OCI-M2 (cell line): ENCODE results near the gene CCDC169.

Experiments used
- DNase-seq: peaks from one replicate; lab custom pipeline; 2025; ENCODE audit not compliant: unreplicated experiment; lab: John Stamatoyannopoulos, UW

The CCDC169 gene

DNA sequence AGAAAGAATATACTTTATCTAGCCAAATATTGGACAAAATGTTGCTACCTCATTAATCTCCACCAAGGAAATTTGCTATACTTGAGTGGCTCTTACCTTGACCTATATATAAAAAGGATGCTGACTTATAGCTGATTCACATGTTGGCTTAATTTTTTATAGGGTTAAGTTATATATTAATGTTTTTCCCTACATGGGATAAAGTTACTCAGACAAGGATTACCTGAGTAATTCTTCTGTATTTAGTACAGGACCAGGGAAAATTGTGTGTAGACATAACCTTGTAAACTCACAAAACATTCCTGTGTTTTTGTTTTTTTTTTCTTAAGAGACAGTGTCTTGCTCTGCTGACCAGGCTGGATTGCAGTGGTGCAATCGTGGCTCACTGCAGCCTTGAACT is 52.6 kb downstream of the CCDC169 start:
- no peak for DNase-seq

DNA sequence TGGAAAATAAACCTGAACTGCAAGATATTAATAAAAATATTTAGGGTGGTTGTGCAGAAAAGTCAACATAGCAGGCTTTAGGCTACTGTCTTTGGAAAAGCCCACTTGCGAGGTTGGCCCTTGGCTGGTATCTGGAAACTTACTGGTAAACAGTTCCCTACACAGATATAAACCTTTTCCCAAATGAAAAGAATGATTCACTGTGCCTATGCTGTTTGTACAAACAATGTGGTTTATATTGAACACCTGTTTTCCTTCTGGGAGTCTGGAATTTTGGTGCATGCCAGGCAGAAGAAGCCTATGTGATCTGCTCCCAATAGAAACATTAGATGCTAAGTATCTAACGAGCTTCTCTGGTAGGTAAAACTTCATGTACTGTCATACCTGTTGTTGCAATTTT is 53.5 kb downstream of the CCDC169 start:
- DNase-seq = no peak

GRCh38 chr13:36242761-36243160 is 54.9 kb downstream of the CCDC169 start:
- DNase-seq = no peak

DNA sequence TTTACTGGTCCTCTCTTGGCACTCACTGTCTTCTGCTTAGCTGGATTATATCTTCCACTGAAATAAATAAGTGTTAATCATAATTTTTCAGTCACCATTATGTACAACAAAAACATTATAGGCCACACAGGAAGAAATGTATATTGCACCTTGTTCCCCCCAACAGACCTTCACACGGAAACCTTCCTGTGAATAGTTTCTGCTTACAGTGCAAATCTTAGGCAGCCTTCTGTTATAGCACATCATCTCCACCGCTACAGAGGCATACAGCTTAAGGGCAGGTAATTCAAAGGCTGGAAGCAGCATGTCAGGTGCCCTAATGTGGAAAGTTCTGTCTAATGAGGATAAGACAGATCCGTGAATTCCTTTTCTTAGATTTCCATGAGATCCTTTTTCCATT is 66.4 kb downstream of the CCDC169 start:
- DNase-seq = no peak

GRCh38 chr13:36224730-36225129 is 72.9 kb downstream of the CCDC169 start:
- no peak for DNase-seq

GRCh38 chr13:36219883-36220282 is 77.7 kb downstream of the CCDC169 start:
- DNase-seq = no peak

GRCh38 chr13:36217456-36217855 is 80.2 kb downstream of the CCDC169 start:
- DNase-seq = no peak

DNA sequence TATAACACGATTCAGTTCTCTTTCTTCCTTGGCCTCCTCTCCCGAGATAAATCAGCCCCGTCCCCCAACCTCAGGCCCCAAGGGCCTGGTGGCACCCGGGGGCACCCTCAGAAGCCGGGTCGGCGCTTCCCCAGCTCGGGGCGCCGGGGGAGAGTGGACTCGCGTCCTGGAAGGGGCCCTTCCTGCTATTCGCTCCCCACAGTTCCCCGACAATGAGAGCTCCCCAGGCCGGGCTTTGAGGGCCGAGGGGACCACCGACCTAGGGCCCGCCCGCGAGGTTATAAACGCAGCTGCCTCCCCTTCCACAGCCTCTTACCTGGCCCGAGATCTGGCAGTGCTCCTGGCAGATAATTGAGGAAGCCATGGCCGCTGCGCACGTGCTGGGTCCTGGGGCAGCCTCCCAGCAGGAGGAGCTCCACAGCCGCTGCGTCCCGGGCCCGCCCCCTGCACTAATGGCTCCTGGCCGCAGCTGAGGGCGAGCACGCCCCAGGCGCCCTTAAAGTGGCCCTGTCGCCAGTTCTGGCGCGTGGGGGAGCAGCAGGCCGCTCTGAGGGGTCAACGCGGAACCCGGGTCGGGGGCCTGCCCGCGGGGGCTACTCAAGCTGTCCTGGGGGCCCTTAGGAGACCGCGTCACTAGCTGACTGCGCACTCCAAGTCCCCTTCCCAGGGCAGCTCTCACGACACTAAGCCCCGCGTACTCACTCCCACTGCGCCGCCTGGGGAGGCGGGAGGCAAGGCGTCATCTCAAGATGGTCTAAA is 83.3 kb downstream of the CCDC169 start, which contains the start of gene SOHLH2:
TSS of gene SOHLH2 (minus strand) at position 394 of the 759 bp plus-strand sequence. CDS start at position 364, 30 bp downstream.
- DNase-seq = no peak

DNA sequence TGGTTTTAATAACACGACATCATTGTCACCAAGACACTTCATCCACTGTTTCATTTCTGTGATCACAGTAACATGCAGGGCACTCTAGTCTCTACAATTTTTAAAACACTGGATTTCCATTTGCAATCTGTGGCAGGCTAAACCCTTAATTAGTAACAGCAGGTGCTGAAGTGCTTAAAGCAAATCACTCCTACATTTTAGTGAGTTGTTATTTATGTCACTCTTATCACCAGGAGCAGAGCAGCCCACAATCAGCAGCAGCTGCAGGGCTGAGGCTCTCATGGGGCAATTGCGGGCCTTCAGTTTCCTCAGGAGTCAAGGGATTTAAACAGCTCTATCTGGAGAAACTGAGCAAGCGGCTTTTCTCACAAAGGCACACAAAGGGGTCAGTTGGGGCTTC is 84.8 kb downstream of the CCDC169 start:
- DNase-seq = no peak

- DNase-seq = no peak
Measured at GRCh38 chr13:36211567-36211966, 86.0 kb downstream of the CCDC169 start.

GRCh38 chr13:36210738-36211137 is 86.9 kb downstream of the CCDC169 start:
- no peak for DNase-seq

GRCh38 chr13:36207672-36208071 is 89.9 kb downstream of the CCDC169 start:
- DNase-seq = no peak

DNA sequence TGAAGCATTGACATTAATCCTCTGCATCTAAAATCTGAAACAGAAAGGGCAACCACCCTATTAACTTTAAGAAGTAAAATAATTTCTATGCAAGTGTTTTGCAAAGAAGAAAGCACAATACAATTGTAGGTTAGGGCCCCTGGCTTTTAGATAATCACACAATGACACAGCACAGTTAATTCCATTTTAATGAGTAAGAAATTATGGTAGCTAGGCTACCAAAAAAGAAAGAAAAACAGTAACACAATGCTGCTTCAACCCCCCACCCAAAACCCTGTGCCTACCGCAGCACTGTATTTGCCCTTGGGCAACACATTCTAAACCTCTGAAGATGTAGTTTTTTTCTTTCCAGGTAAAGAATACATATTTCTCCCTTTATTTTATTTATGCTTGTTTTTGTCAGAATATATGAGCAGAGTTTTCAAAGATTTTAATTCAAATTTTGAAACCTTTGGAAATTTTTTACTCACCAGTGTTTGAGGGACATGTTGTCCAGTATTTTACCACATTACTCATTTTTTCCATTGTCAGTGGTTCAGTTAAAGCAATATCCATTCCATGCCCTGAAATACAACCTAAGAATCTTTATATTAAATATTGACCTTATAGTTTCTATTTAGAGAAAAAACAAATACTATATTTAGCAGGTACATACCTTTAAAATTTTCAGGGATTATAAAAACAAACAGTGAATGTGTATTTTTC is 104.3 kb downstream of the CCDC169 start:
- DNase-seq = no peak

- no peak for DNase-seq
Measured at GRCh38 chr13:36192166-36192565, 105.4 kb downstream of the CCDC169 start.

DNA sequence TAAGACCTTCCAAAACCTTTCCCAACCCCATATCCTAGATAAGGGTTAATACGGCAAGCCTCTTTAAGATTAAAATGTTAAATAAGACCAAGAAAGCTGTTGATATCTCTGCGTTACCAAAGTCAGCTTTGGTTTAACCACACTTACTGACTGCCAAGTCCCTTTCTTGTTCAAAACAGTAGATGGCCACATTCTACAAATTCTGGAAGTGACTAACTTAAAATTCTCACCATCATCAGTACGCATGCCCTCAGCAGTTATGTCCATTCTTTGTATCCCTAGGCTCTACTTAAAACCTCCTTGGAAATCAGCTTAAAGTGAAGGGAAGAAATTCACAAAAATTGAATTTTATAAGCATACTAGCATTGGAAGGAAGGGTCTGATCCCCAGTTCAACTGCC is 106.8 kb downstream of the CCDC169 start:
- DNase-seq = no peak

DNA sequence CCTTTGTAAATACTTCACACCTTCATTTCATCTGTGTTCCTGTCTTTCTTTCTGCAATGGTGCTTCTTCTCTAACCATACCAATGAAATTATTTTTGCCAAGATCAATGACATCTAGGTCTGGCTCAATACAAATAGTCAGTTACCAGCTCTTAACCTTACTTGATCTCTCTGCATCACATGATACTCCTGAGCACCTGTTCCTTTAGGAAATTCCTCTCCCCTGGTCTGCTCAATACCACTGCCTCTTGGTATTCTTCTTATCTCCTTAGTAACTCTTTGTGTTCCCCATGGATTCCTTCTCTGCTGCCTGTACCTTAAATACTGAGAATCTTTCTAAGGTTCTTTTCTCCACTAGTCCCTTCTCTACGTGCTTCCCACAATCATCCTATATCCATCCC is 109.2 kb downstream of the CCDC169 start:
- no peak for DNase-seq

DNA sequence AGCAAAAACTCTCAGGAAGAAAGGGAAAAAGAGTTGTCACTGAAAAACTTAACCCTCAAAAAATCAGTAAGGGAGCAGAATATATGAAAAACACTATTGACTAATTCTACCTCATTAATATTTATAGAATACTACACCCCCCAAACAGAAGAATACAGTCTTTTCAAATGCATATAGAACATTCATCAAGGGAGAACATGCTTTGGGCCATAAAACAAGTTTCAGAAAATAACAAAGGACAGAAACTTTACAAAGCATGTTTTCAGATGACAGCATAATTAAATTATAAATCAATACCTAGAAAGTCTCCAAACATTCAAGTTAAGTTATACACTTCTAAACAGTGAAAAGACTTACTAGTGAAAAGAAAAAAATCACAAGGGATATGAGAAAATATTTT is 113.7 kb downstream of the CCDC169 start:
- DNase-seq = no peak
